Liver (tissue), 3 donors: ENCODE results near the gene SNF8.

ENCODE experiments used
- ATF3 ChIP-seq: IDR thresholded peaks from 2 replicates; pipeline ENCODE4 v1.6.1; 2016; ENCODE audit warnings: antibody characterized with exemption
- CTCF ChIP-seq: fragments of 150-350 bp; IDR thresholded peaks from 2 replicates; pipeline ENCODE4 v1.5.1; 2017; ENCODE audit warnings: improper control_type of control experiment, low read depth, low read length; ENCODE audit not compliant: missing input control
- FOXA1 ChIP-seq: IDR thresholded peaks from 2 replicates; pipeline ENCODE4 v1.6.1; 2016; ENCODE audit warnings: antibody characterized with exemption
- HNF4A ChIP-seq, 2 donors: conservative IDR thresholded peaks; 2 replicates each; pipeline ENCODE4 v1.6.1; 2016; ENCODE audit warnings: antibody characterized with exemption in 2 of 2, mild to moderate bottlenecking in 2 of 2
- MAX ChIP-seq: IDR thresholded peaks from 2 replicates; pipeline ENCODE4 v1.6.1; 2016; ENCODE audit warnings: antibody characterized with exemption
- NR2F2 ChIP-seq: IDR thresholded peaks from 2 replicates; pipeline ENCODE4 v1.6.1; 2016; ENCODE audit warnings: antibody characterized with exemption
- RAD21 ChIP-seq, 2 donors: IDR thresholded peaks; 2 replicates each; pipeline ENCODE4 v1.6.1; 2016; ENCODE audit warnings: antibody characterized with exemption in 2 of 2, mild to moderate bottlenecking in 2 of 2
- SP1 ChIP-seq: IDR thresholded peaks from 2 replicates; pipeline ENCODE4 v1.6.1; 2018; ENCODE audit warnings: antibody characterized with exemption, mild to moderate bottlenecking
- TAF1 ChIP-seq: conservative IDR thresholded peaks from 2 replicates; pipeline ENCODE4 v1.6.1; 2016; ENCODE audit warnings: antibody characterized with exemption, mild to moderate bottlenecking
- donor health status: healthy.
- donor health status: healthy.

- no peak for TF ChIP-seq HNF4A (conservative IDR thresholded peaks at IDR 0.05)
- no peak for TF ChIP-seq CTCF
- no peak for TF ChIP-seq ATF3
- TF ChIP-seq RAD21 (IDR thresholded peaks at IDR 0.05): no peak
- TF ChIP-seq SP1: no peak
- TF ChIP-seq MAX: no peak
- no peak for TF ChIP-seq FOXA1
- no peak for TF ChIP-seq NR2F2
- TF ChIP-seq TAF1: no peak
Observed at GRCh38 chr17:48954300-48954755, 9.7 kb upstream of the SNF8 start.
